HL-60 (cell line): Measurements from ENCODE around the gene MYCBP2.

Experiments
- DNase-seq, 2 experiments: peaks; one replicate each; pipeline ENCODE4 v3.0.0-alpha.2; 2010 to 2020; ENCODE audit warnings: low read depth in 1 of 2, low spot score in 1 of 2
- H3K27ac ChIP-seq: fragments of 250-450 bp; sonication (Bioruptor Pico); replicated peaks from 2 replicates; pipeline ENCODE4 v1.5.1; 2020; ENCODE audit warnings: mild to moderate bottlenecking, moderate library complexity
- H3K27me3 ChIP-seq: fragments of 250-450 bp; sonication (Bioruptor Pico); 2 replicates; pipeline ENCODE4 v1.5.1; 2021; ENCODE audit warnings: mild to moderate bottlenecking, moderate library complexity; ENCODE audit not compliant: insufficient read depth, poor library complexity, severe bottlenecking
- H3K4me3 ChIP-seq: replicated peaks from 2 replicates; pipeline ENCODE4 v1.5.1; 2011; ENCODE audit warnings: mild to moderate bottlenecking, control low read depth, low read length; ENCODE audit not compliant: insufficient read depth
- GABPA ChIP-seq: IDR thresholded peaks from 2 replicates; pipeline ENCODE4 v1.6.1; 2012; ENCODE audit warnings: low read depth
- POLR2AphosphoS5 ChIP-seq: IDR thresholded peaks from 2 replicates; pipeline ENCODE4 v1.6.1; 2012; ENCODE audit warnings: low read depth
- SPI1 ChIP-seq: IDR thresholded peaks from 2 replicates; pipeline ENCODE4 v1.6.1; 2012; ENCODE audit warnings: low read depth, mild to moderate bottlenecking, borderline replicate concordance
- TF ChIP-seq, protein P1 (sequence below): IDR thresholded peaks from 2 replicates; pipeline ENCODE4 v1.6.1; 2012; ENCODE audit warnings: low read depth; ENCODE audit not compliant: insufficient replicate concordance
- TF ChIP-seq, protein P2 (sequence below): IDR thresholded peaks from one replicate; pipeline ENCODE4 v1.5.1; 2011; ENCODE audit warnings: low read length, control low read depth, inconsistent platforms; ENCODE audit not compliant: insufficient read depth

The MYCBP2 gene

DNA sequence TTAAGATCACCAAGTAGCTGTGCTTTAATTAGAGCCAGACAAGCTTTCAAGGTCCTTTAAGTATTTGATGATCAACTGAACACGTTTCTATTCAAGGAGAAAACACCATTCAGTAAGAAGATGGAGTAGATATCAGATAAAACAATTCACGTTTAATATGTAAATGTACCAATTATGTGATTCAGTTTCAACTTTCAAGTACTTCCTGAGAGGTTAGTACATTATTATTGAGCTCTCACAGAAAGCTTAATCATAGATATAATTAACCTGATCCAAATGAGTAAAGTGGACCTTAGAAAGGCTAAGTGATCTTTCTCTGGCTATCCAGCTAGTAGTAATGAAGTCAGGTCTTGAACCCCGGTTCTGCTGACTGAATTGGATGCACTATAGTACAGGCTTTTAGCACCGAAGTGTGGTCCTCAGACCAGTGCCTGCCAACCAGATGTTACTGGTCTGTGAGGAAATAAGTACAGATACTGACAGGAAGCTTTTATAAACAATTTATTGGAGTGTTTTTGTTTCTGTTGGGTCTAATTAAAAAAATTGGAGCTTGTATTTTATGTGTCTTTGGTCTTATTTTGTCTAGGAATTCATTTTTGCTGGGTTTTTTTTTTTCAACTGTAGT lies 324.8 kb downstream of the MYCBP2 start:
- Histone ChIP-seq H3K27ac (no peak overlapping the region), H3K4me3 (no peak overlapping the region), H3K27me3 (no peaks in the 10 kb centered on the region)
- DNase-seq = no peak
- TF ChIP-seq GABPA = no peak
- TF ChIP-seq SPI1 = no peak
- TF ChIP-seq, protein P1, sequence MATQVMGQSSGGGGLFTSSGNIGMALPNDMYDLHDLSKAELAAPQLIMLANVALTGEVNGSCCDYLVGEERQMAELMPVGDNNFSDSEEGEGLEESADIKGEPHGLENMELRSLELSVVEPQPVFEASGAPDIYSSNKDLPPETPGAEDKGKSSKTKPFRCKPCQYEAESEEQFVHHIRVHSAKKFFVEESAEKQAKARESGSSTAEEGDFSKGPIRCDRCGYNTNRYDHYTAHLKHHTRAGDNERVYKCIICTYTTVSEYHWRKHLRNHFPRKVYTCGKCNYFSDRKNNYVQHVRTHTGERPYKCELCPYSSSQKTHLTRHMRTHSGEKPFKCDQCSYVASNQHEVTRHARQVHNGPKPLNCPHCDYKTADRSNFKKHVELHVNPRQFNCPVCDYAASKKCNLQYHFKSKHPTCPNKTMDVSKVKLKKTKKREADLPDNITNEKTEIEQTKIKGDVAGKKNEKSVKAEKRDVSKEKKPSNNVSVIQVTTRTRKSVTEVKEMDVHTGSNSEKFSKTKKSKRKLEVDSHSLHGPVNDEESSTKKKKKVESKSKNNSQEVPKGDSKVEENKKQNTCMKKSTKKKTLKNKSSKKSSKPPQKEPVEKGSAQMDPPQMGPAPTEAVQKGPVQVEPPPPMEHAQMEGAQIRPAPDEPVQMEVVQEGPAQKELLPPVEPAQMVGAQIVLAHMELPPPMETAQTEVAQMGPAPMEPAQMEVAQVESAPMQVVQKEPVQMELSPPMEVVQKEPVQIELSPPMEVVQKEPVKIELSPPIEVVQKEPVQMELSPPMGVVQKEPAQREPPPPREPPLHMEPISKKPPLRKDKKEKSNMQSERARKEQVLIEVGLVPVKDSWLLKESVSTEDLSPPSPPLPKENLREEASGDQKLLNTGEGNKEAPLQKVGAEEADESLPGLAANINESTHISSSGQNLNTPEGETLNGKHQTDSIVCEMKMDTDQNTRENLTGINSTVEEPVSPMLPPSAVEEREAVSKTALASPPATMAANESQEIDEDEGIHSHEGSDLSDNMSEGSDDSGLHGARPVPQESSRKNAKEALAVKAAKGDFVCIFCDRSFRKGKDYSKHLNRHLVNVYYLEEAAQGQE = no peak
- TF ChIP-seq POLR2AphosphoS5 = no peak
- TF ChIP-seq, protein P2, sequence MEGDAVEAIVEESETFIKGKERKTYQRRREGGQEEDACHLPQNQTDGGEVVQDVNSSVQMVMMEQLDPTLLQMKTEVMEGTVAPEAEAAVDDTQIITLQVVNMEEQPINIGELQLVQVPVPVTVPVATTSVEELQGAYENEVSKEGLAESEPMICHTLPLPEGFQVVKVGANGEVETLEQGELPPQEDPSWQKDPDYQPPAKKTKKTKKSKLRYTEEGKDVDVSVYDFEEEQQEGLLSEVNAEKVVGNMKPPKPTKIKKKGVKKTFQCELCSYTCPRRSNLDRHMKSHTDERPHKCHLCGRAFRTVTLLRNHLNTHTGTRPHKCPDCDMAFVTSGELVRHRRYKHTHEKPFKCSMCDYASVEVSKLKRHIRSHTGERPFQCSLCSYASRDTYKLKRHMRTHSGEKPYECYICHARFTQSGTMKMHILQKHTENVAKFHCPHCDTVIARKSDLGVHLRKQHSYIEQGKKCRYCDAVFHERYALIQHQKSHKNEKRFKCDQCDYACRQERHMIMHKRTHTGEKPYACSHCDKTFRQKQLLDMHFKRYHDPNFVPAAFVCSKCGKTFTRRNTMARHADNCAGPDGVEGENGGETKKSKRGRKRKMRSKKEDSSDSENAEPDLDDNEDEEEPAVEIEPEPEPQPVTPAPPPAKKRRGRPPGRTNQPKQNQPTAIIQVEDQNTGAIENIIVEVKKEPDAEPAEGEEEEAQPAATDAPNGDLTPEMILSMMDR = no peak

DNA sequence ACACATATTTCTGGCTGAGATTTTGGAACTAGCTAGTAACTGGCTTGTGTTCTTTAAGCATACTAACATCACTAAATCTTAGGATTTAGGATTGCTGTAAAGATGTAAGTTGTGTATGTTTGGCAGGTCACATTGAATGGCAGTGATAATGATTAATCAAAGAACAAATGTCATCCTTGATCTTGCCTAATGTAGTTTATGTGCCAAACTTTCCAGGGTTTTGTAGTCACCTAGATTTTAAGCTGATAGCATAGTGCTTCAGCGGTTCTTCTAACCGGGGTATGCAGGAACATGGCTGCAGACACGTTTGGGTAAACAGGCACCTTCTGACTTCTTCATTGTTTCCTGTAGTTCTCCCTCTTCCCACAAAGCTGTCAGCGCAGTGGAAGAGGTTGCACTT lies 325.4 kb downstream of the MYCBP2 start:
- no peak overlapping the region for H3K4me3 ChIP-seq
- no peak for TF ChIP-seq GABPA
- TF ChIP-seq SPI1 = no peak
- TF ChIP-seq, protein P2 = no peak
- no peak for TF ChIP-seq POLR2AphosphoS5
- TF ChIP-seq, protein P1 = no peak
- no peak overlapping the region for H3K27ac ChIP-seq
- DNase-seq = no peak
- no peaks in the 10 kb centered on the region for H3K27me3 ChIP-seq

DNA sequence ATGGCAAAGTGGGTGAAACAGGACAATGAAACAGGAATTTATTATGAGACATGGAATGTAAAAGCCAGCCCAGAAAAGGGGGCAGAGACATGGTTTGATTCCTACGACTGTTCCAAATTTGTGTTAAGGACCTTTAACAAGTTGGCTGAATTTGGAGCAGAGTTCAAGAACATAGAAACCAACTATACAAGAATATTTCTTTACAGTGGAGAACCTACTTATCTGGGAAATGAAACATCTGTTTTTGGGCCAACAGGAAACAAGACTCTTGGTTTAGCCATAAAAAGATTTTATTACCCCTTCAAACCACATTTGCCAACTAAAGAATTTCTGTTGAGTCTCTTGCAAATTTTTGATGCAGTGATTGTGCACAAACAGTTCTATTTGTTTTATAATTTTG lies 326.4 kb downstream of the MYCBP2 start:
- Histone ChIP-seq H3K27me3 (no peaks in the 10 kb centered on the region), H3K4me3 (no peak overlapping the region), H3K27ac (no peak overlapping the region)
- DNase-seq = no peak
- TF ChIP-seq, protein P2 = no peak
- TF ChIP-seq POLR2AphosphoS5 = no peak
- TF ChIP-seq, protein P1 = no peak
- TF ChIP-seq SPI1 = no peak
- no peak for TF ChIP-seq GABPA
